Naive B cell (primary cell): Measurements from ENCODE around the gene MICAL2. TPM values are rescaled to one million over a fixed set of nuclear protein-coding genes. Genes with fewer than 3 reads are reported as not detected.

Experiments used
- ATAC-seq, 2 donors: fragments of 150-1000 bp; cut with Tn5 transposase; 2 replicates each; pipeline ENCODE4 v1.10.0; 2021; ENCODE audit warnings: low read depth in 2 of 2, mild to moderate bottlenecking in 2 of 2, moderate library complexity in 2 of 2
- DNase-seq: peaks from one replicate; pipeline ENCODE4 v3.0.0; 2022
- H3K27ac Mint-ChIP-seq, 6 donors: one replicate each; pipeline ENCODE4 v1.8.0; 2020 to 2022; ENCODE audit warnings: mild to moderate bottlenecking in 6 of 6, mixed read lengths in 6 of 6, moderate library complexity in 5 of 6, inconsistent platforms in 2 of 6
- H3K27me3 Mint-ChIP-seq, 3 donors: one replicate each; pipeline ENCODE4 v1.8.0; 2021 to 2022; ENCODE audit warnings: mixed read lengths in 3 of 3, mild to moderate bottlenecking in 1 of 3
- H3K36me3 Mint-ChIP-seq, 2 donors: one replicate each; pipeline ENCODE4 v1.8.0; 2020 to 2022; ENCODE audit warnings: mixed read lengths in 2 of 2, inconsistent platforms in 1 of 2, mild to moderate bottlenecking in 1 of 2
- H3K4me1 Mint-ChIP-seq, 3 donors: one replicate each; pipeline ENCODE4 v1.8.0; 2020 to 2022; ENCODE audit warnings: mixed read lengths in 3 of 3, inconsistent platforms in 1 of 3, mild to moderate bottlenecking in 1 of 3, moderate library complexity in 1 of 3
- H3K4me3 Mint-ChIP-seq, 8 donors: one replicate each; pipeline ENCODE4 v1.8.0; 2020 to 2022; ENCODE audit warnings: mild to moderate bottlenecking in 8 of 8, mixed read lengths in 8 of 8, moderate library complexity in 8 of 8, inconsistent platforms in 2 of 8
- H3K9me3 Mint-ChIP-seq, 7 donors: one replicate each; pipeline ENCODE4 v1.8.0; 2020 to 2022; ENCODE audit warnings: mixed read lengths in 7 of 7, mild to moderate bottlenecking in 5 of 7, inconsistent platforms in 2 of 7, moderate library complexity in 1 of 7
- polyA plus RNA-seq, 6 donors: library from polyadenylated mRNA; unstranded; fragments of 300-500 nt; fragmentation: Illumina TruSeq; gene quantifications; one replicate each; pipeline ENCODE4 v1.2.3, GENCODE V29; 2021; ENCODE audit warnings: low read depth in 6 of 6

The MICAL2 gene
- polyA plus RNA-seq, 6 donors from 2014 or later: 0.05 to 1.3 TPM; not detected in 4

GRCh38 chr11:12120031-12121008 is 9.9 kb downstream of the MICAL2 start:
- H3K27me3 Mint-ChIP-seq: peaks cover 10 to 35% (median 11%) of the 10 kb centered on the region in 3 donors
- H3K36me3 Mint-ChIP-seq: no peaks in the 10 kb centered on the region
- H3K4me3 Mint-ChIP-seq: no peak overlapping the region
- H3K9me3 Mint-ChIP-seq: no peaks in the 10 kb centered on the region
- H3K27ac Mint-ChIP-seq: no peak overlapping the region
- DNase-seq: no peak
- ATAC-seq: no peak
- no peaks in the 10 kb centered on the region for H3K4me1 Mint-ChIP-seq

- DNase-seq (no peak), ATAC-seq (no peak)
- no peak overlapping the region for H3K27ac Mint-ChIP-seq
- no peaks in the 10 kb centered on the region for H3K9me3 Mint-ChIP-seq
- H3K27me3 Mint-ChIP-seq: peaks cover 10 to 35% (median 11%) of the 10 kb centered on the region in 3 donors
- H3K4me1 Mint-ChIP-seq: no peaks in the 10 kb centered on the region
- peak overlapping the region in 1 of 8 donors; percentile 11 for H3K4me3 Mint-ChIP-seq
- no peaks in the 10 kb centered on the region for H3K36me3 Mint-ChIP-seq
These were observed 10.6 kb downstream of the MICAL2 start for GRCh38 chr11:12121011-12121410.

- H3K27ac Mint-ChIP-seq: peak overlapping the region in 1 of 6 donors; percentile 23
These were observed 11.1 kb downstream of the MICAL2 start for GRCh38 chr11:12121517-12121916.

GRCh38 chr11:12122083-12122482 is 11.7 kb downstream of the MICAL2 start:
- Mint-ChIP-seq H3K4me3 (no peak overlapping the region), H3K4me1 (no peaks in the 10 kb centered on the region), H3K27me3 (peaks cover 7 to 33% (median 10%) of the 10 kb centered on the region in 3 donors), H3K9me3 (no peaks in the 10 kb centered on the region), H3K36me3 (no peaks in the 10 kb centered on the region), H3K27ac (no peak overlapping the region)
- ATAC-seq: no peak
- no peak for DNase-seq

More at GRCh38 chr11:12121517-12121916, 11.1 kb downstream of the MICAL2 start:
- Mint-ChIP-seq H3K9me3 (no peaks in the 10 kb centered on the region), H3K27me3 (peaks cover 8 to 31% (median 10%) of the 10 kb centered on the region in 3 donors), H3K36me3 (no peaks in the 10 kb centered on the region), H3K4me3 (no peak overlapping the region), H3K4me1 (no peaks in the 10 kb centered on the region)
- DNase-seq: no peak
- ATAC-seq: no peak

- Mint-ChIP-seq H3K9me3 (peaks cover 0 to 1% (median 0%) of the 10 kb centered on the region in 7 donors), H3K4me3 (no peak overlapping the region), H3K27me3 (peaks cover 5 to 27% (median 12%) of the 10 kb centered on the region in 3 donors), H3K36me3 (no peaks in the 10 kb centered on the region), H3K4me1 (no peaks in the 10 kb centered on the region), H3K27ac (no peak overlapping the region)
- ATAC-seq (no peak), DNase-seq (no peak)
These were observed 12.9 kb downstream of the MICAL2 start for GRCh38 chr11:12123273-12123672.

GRCh38 chr11:12123799-12124198 is 13.4 kb downstream of the MICAL2 start:
- Mint-ChIP-seq H3K4me3 (no peak overlapping the region), H3K27me3 (peaks cover 5 to 23% (median 12%) of the 10 kb centered on the region in 3 donors), H3K4me1 (no peaks in the 10 kb centered on the region), H3K36me3 (no peaks in the 10 kb centered on the region), H3K27ac (no peak overlapping the region), H3K9me3 (peaks cover 0 to 1% (median 0%) of the 10 kb centered on the region in 7 donors)
- no peak for DNase-seq
- no peak for ATAC-seq

GRCh38 chr11:12124306-12124705 is 13.9 kb downstream of the MICAL2 start:
- no peak overlapping the region for H3K4me3 Mint-ChIP-seq
- ATAC-seq: no peak
- no peaks in the 10 kb centered on the region for H3K4me1 Mint-ChIP-seq
- H3K27me3 Mint-ChIP-seq: peaks cover 0 to 23% (median 12%) of the 10 kb centered on the region in 3 donors
- no peak for DNase-seq
- H3K36me3 Mint-ChIP-seq: no peaks in the 10 kb centered on the region
- H3K9me3 Mint-ChIP-seq: peaks cover 0 to 1% (median 0%) of the 10 kb centered on the region in 7 donors
- peak overlapping the region in 1 of 6 donors; percentile 58 for H3K27ac Mint-ChIP-seq

- DNase-seq (no peak), ATAC-seq (no peak)
- H3K9me3 Mint-ChIP-seq: peaks cover 0 to 1% (median 0%) of the 10 kb centered on the region in 7 donors
- H3K36me3 Mint-ChIP-seq: no peaks in the 10 kb centered on the region
- no peak overlapping the region for H3K27ac Mint-ChIP-seq
- no peaks in the 10 kb centered on the region for H3K4me1 Mint-ChIP-seq
- no peak overlapping the region for H3K4me3 Mint-ChIP-seq
- peaks cover 0 to 13% (median 6%) of the 10 kb centered on the region in 3 donors for H3K27me3 Mint-ChIP-seq
These were observed 15.3 kb downstream of the MICAL2 start for GRCh38 chr11:12125609-12126149.

- no peak for ATAC-seq
- DNase-seq: no peak
- Mint-ChIP-seq H3K9me3 (peaks cover 0 to 1% (median 0%) of the 10 kb centered on the region in 7 donors), H3K27ac (peak overlapping the region in 1 of 6 donors; percentile 19), H3K27me3 (peaks cover 0 to 11% (median 6%) of the 10 kb centered on the region in 3 donors), H3K4me3 (no peak overlapping the region), H3K36me3 (no peaks in the 10 kb centered on the region), H3K4me1 (no peaks in the 10 kb centered on the region)
These were observed 16.1 kb downstream of the MICAL2 start for GRCh38 chr11:12126344-12127019.

GRCh38 chr11:12127206-12127898 is 17.0 kb downstream of the MICAL2 start:
- peaks cover 0 to 11% (median 6%) of the 10 kb centered on the region in 3 donors for H3K27me3 Mint-ChIP-seq
- H3K4me1 Mint-ChIP-seq: no peaks in the 10 kb centered on the region
- H3K9me3 Mint-ChIP-seq: peaks cover 0 to 1% (median 0%) of the 10 kb centered on the region in 7 donors
- H3K4me3 Mint-ChIP-seq: no peak overlapping the region
- H3K27ac Mint-ChIP-seq: no peak overlapping the region
- ATAC-seq (no peak), DNase-seq (no peak)
- H3K36me3 Mint-ChIP-seq: no peaks in the 10 kb centered on the region

- ATAC-seq (no peak), DNase-seq (no peak)
- Mint-ChIP-seq H3K4me3 (peak overlapping the region in 1 of 8 donors; percentile 50), H3K9me3 (peaks cover 0 to 1% (median 0%) of the 10 kb centered on the region in 7 donors), H3K27me3 (peaks cover under 1 to 11% (median 6%) of the 10 kb centered on the region in 3 donors), H3K36me3 (no peaks in the 10 kb centered on the region), H3K4me1 (no peaks in the 10 kb centered on the region), H3K27ac (no peak overlapping the region)
These were observed 17.9 kb downstream of the MICAL2 start for GRCh38 chr11:12128301-12128751.

GRCh38 chr11:12129227-12129626 is 18.8 kb downstream of the MICAL2 start:
- no peak for DNase-seq
- no peak for ATAC-seq
- Mint-ChIP-seq H3K4me3 (no peak overlapping the region), H3K9me3 (peaks cover 0 to 1% (median 0%) of the 10 kb centered on the region in 7 donors), H3K27me3 (peaks cover 4 to 11% (median 6%) of the 10 kb centered on the region in 3 donors), H3K4me1 (peaks cover 0 to 5% (median 3%) of the 10 kb centered on the region in 3 donors), H3K27ac (no peak overlapping the region), H3K36me3 (no peaks in the 10 kb centered on the region)
